OCI-LY7 (cell line): ENCODE measurements around the gene SSBP2. TPM values are rescaled to one million over a fixed set of nuclear protein-coding genes. Genes with fewer than 3 reads are reported as not detected.

Source experiments
- BruUV-seq: library from RNA; stranded (reverse); fragments of 400-500 nt; replicated peaks from 2 replicates; lab custom pipeline; 2021; lab: Mats Ljungman, UMichigan
- CTCF ChIA-PET: fragments of 300-600 bp; sonication (Branson Sonifier 250); formaldehyde crosslinking; loops from one replicate; lab custom pipeline; 2022; ENCODE audit warnings: antibody characterized with exemption; ENCODE audit not compliant: unreplicated experiment; lab: Charles Lee
- POLR2A ChIA-PET: fragments of 300-600 bp; sonication (Branson Sonifier 250); formaldehyde crosslinking; loops from one replicate; lab custom pipeline; 2022; ENCODE audit warnings: antibody characterized with exemption; lab: Charles Lee
- DNase-seq: peaks from one replicate; pipeline ENCODE4 v3.0.0-alpha.2; 2015; ENCODE audit warnings: low spot score
- H2AFZ ChIP-seq: fragments of 200-600 bp; sonication (generic), shearing (Covaris generic); 2 replicates; pipeline ENCODE4 v1.6.1; 2014; ENCODE audit warnings: mild to moderate bottlenecking, antibody characterized with exemption, low read length, moderate library complexity
- H3K27ac ChIP-seq: fragments of 200-600 bp; sonication (generic); 2 replicates; pipeline ENCODE4 v1.5.1; 2014; ENCODE audit warnings: mixed run types, low read depth, mild to moderate bottlenecking, moderate library complexity, low read length, inconsistent platforms; ENCODE audit not compliant: poor library complexity, severe bottlenecking
- H3K36me3 ChIP-seq: fragments of 200-600 bp; sonication (generic); 2 replicates; pipeline ENCODE4 v1.6.1; 2014; ENCODE audit warnings: mild to moderate bottlenecking, antibody characterized with exemption, low read length, moderate library complexity, mixed read lengths; ENCODE audit not compliant: insufficient read depth
- H3K4me1 ChIP-seq: fragments of 200-600 bp; sonication (generic); 2 replicates; pipeline ENCODE4 v1.5.1; 2014; ENCODE audit warnings: mild to moderate bottlenecking, low read length; ENCODE audit not compliant: insufficient read depth, poor library complexity, severe bottlenecking
- H3K4me2 ChIP-seq: fragments of 200-600 bp; sonication (generic); 2 replicates; pipeline ENCODE4 v1.6.1; 2014; ENCODE audit warnings: mild to moderate bottlenecking, low read length
- H3K4me3 ChIP-seq: fragments of 200-600 bp; sonication (generic); 2 replicates; pipeline ENCODE4 v1.5.1; 2014; ENCODE audit warnings: mild to moderate bottlenecking, low read depth, low read length; ENCODE audit not compliant: poor library complexity, severe bottlenecking
- H3K79me2 ChIP-seq: fragments of 200-600 bp; sonication (generic); 2 replicates; pipeline ENCODE4 v1.6.1; 2016; ENCODE audit warnings: low read depth, mild to moderate bottlenecking, low read length, moderate library complexity, mixed read lengths; ENCODE audit not compliant: insufficient read depth
- H3K9me2 ChIP-seq: fragments of 200-600 bp; sonication (generic); 2 replicates; pipeline ENCODE4 v1.6.1; 2016; ENCODE audit warnings: mild to moderate bottlenecking, low read length, mixed read lengths; ENCODE audit not compliant: insufficient read depth
- H3K9me3 ChIP-seq: fragments of 200-600 bp; sonication (generic); 2 replicates; pipeline ENCODE4 v1.6.1; 2014; ENCODE audit warnings: mild to moderate bottlenecking, mixed run types, low read length, mixed read lengths
- H4K20me1 ChIP-seq: fragments of 200-600 bp; sonication (generic); 2 replicates; pipeline ENCODE4 v1.6.1; 2014; ENCODE audit warnings: mild to moderate bottlenecking, antibody characterized with exemption, low read length, moderate library complexity, mixed read lengths; ENCODE audit not compliant: insufficient read depth
- EZH2phosphoT487 ChIP-seq: fragments of 200-600 bp; sonication (generic); IDR thresholded peaks from 2 replicates; pipeline ENCODE4 v1.6.1; 2018; ENCODE audit warnings: low read depth, borderline replicate concordance, mild to moderate bottlenecking, mixed run types, antibody characterized with exemption, low read length, moderate library complexity, mixed read lengths
- intact Hi-C: fragments of 100-400 bp; cut with micrococcal nuclease; formaldehyde crosslinking; loops from one replicate; pipeline ENCODE4 v1.10.0; 2022; ENCODE audit not compliant: unreplicated experiment
- total RNA-seq, 2 experiments: library from RNA; depleted of rRNA in 1 of 2; stranded (reverse); fragments of >200 nt in 1 of 2; shearing (Covaris generic) in 1 of 2; gene quantifications; 2 replicates each; pipeline ENCODE4 v1.2.3, GENCODE V29; 2014 to 2022
- TF ChIP-seq, protein P1 (sequence below): fragments of 200-600 bp; sonication (generic); conservative IDR thresholded peaks from 2 replicates; pipeline ENCODE4 v1.5.1; 2014; ENCODE audit warnings: mild to moderate bottlenecking, antibody characterized with exemption, low read length, moderate library complexity, mixed read lengths

The SSBP2 gene
- total RNA-seq, 2 experiments from 2014 or later = 140 to 172 TPM

DNA sequence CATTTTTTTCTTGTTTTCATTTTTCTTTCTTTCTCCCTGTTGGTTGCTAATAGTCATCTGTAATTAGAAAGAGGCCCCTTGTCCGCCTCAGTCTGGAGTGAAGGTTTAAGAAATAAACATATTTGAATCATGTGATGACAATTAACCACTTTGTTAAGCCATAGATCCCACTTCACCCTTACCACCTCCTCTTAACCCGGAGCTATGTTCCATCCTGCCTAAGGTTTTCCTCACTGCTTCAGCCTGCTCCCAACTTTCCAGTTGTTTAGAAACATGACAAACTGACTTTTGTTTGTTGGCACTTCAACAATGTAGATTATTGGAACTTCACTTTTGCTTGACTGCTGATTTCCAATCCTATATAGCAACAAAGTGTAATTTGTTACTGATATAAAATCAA, 37.4 kb upstream of the SSBP2 start:
- Histone ChIP-seq H3K4me1 (peaks cover 22% of the 10 kb centered on the region), H3K4me2 (peak overlapping the region; percentile 64), H3K27ac (peak overlapping the region; percentile 26), H4K20me1 (no peaks in the 10 kb centered on the region), H3K79me2 (no peaks in the 10 kb centered on the region), H3K4me3 (peak overlapping the region; percentile 20), H3K9me2 (no peaks in the 10 kb centered on the region), H3K9me3 (no peaks in the 10 kb centered on the region), H2AFZ (peak overlapping the region; percentile 80; the same call in 1 of the 2 replicates), H3K36me3 (no peaks in the 10 kb centered on the region)
- intact Hi-C loops = no loop called here
- TF ChIP-seq, protein P1, sequence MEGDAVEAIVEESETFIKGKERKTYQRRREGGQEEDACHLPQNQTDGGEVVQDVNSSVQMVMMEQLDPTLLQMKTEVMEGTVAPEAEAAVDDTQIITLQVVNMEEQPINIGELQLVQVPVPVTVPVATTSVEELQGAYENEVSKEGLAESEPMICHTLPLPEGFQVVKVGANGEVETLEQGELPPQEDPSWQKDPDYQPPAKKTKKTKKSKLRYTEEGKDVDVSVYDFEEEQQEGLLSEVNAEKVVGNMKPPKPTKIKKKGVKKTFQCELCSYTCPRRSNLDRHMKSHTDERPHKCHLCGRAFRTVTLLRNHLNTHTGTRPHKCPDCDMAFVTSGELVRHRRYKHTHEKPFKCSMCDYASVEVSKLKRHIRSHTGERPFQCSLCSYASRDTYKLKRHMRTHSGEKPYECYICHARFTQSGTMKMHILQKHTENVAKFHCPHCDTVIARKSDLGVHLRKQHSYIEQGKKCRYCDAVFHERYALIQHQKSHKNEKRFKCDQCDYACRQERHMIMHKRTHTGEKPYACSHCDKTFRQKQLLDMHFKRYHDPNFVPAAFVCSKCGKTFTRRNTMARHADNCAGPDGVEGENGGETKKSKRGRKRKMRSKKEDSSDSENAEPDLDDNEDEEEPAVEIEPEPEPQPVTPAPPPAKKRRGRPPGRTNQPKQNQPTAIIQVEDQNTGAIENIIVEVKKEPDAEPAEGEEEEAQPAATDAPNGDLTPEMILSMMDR = no peak
- no peak for DNase-seq
- ChIA-PET CTCF (no interaction called here), POLR2A (interaction anchor here (0.7 to 5.5 kb wide), 11 partner anchors 9 to 272 kb away, joined by 3 to 47 read pairs (median 5); no protein-coding TSS in a partner anchor)
- BruUV-seq = no TSS peak

DNA sequence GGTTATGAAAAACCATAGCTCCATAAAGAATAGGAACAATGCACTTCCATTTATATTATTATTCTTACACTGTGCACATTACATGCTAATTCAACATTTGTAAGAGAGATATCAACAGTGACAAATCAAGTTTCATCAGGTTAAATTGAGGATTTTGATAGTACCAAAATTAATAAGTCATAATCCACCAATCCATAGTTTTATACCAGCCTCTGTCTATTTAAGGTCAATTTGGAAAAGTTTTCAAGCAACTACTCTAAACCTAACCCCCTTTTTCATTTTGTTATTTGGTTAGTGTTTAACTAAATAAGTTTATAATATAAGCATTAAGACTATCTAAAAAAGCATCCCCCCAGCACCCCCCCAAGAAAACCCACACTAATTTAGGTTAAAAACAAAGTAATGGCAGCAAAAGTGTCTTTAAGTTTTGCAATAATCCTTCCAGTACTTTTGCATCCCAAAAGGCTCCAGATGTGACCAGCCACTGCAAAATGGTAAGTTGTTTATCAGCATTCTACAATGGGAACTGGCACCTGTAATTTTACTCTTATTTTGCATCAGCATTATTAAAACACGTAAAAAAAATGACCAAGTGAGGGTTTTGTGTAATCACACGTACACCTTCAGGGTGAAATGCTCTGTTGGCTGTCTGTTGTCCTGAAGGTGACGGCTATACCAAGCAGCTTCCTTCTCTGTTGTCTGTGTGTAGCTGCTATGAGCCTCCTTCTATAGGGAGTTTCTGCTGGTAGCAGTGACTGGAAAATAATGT, 36.8 kb upstream of the SSBP2 start:
- CTCF ChIA-PET = no interaction called here
- peak overlapping the region; percentile 64 for H3K4me2 ChIP-seq
- no peaks in the 10 kb centered on the region for H3K9me3 ChIP-seq
- no peaks in the 10 kb centered on the region for H4K20me1 ChIP-seq
- H3K4me1 ChIP-seq = peaks cover 22% of the 10 kb centered on the region
- no TSS peak for BruUV-seq
- no peaks in the 10 kb centered on the region for H3K79me2 ChIP-seq
- no peaks in the 10 kb centered on the region for H3K36me3 ChIP-seq
- TF ChIP-seq EZH2phosphoT487 = no peak
- TF ChIP-seq, protein P1 = no peak
- peak overlapping the region; percentile 20 for H3K4me3 ChIP-seq
- DNase-seq = peak; percentile 80
- H3K9me2 ChIP-seq = no peaks in the 10 kb centered on the region
- POLR2A ChIA-PET = interaction anchor here (0.7 to 5.5 kb wide), 16 partner anchors 8 to 271 kb away, joined by 3 to 47 read pairs (median 6); partner anchors contain the start of gene SSBP2
- peak overlapping the region; percentile 26 for H3K27ac ChIP-seq
- H2AFZ ChIP-seq = peak overlapping the region; percentile 80
- intact Hi-C loops = loop anchor here (1.0 kb wide), 2 partner anchors 36 to 64 kb away; partner anchors contain the start of gene SSBP2

DNA sequence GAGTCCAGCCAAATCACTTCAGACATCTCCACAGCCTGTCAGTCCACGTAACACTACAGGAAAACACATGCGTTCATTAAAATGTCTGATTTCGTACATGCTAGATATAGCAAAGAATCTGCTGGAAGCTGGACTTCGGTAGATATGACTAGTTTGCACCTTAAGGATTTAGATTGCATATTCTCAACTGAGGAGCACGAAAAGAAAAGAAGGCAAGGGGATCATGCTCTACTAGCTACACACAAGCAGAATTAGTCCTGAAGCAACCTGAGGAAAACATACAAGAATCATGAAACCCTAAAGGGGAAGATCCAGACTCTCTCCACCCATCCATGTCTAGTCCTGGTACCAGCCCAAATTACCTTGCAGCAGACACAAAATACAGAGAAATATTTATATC, 36.1 kb upstream of the SSBP2 start:
- H3K9me3 ChIP-seq = no peaks in the 10 kb centered on the region
- BruUV-seq = no TSS peak
- no peaks in the 10 kb centered on the region for H3K9me2 ChIP-seq
- H4K20me1 ChIP-seq = no peaks in the 10 kb centered on the region
- H3K4me3 ChIP-seq = no peak overlapping the region
- no peak for DNase-seq
- CTCF ChIA-PET = interaction anchor here (1.3 kb wide), 1 partner anchor 64 kb away, joined by 3 read pairs; no protein-coding TSS in a partner anchor
- peaks cover 22% of the 10 kb centered on the region for H3K4me1 ChIP-seq
- intact Hi-C loops = loop anchor here (1.0 kb wide), 2 partner anchors 36 to 64 kb away; partner anchors contain the start of gene SSBP2
- TF ChIP-seq, protein P1 = no peak
- no peak for TF ChIP-seq EZH2phosphoT487
- no peak overlapping the region for H3K27ac ChIP-seq
- H3K36me3 ChIP-seq = no peaks in the 10 kb centered on the region
- H2AFZ ChIP-seq = peak overlapping the region; percentile 80; the same call in 1 of the 2 replicates
- no peaks in the 10 kb centered on the region for H3K79me2 ChIP-seq
- H3K4me2 ChIP-seq = peak overlapping the region; percentile 64
- POLR2A ChIA-PET = interaction anchor here (0.6 to 5.5 kb wide), 10 partner anchors 8 to 276 kb away, joined by 3 to 47 read pairs (median 6); partner anchors contain the start of gene SSBP2
